Fibroblast of lung (primary cell): ENCODE results near the gene CALCB.

Experiments used
- EZH2 ChIP-seq: IDR thresholded peaks from 2 replicates; pipeline ENCODE4 v1.5.1; 2012; ENCODE audit warnings: low read length, control low read depth, mild to moderate bottlenecking; ENCODE audit errors: missing control alignments
- TF ChIP-seq, protein P1 (sequence below), 2 donors: IDR thresholded peaks in 1 of 2; conservative IDR thresholded peaks in 1 of 2; 1 replicate in 1 of 2; 2 replicates in 1 of 2; pipeline ENCODE4 v1.5.1; 2011 to 2012; ENCODE audit warnings: low read length in 2 of 2, control low read depth in 1 of 2, inconsistent platforms in 1 of 2, low read depth in 1 of 2, mild to moderate bottlenecking in 1 of 2

DNA sequence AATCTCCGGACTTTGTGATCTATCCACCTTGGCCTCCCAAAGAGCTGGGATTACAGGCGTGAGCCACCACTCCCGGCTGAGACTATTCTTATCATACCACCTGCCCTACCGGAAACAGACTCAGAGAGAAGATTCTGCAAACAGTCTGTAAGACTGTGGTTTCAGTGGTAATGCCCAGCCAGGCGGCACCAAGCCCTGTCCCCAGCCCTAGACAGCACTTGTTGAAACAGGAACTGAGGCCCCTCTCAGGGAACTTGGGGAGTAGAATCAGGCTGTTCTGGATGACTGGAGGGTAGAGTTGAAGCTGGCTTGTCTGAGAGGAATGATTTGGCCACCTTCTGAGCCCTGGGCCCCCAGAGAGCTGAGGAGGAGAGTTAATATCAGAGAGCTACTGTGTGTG lies 40.0 kb downstream of the CALCB start:
- TF ChIP-seq, protein P1, sequence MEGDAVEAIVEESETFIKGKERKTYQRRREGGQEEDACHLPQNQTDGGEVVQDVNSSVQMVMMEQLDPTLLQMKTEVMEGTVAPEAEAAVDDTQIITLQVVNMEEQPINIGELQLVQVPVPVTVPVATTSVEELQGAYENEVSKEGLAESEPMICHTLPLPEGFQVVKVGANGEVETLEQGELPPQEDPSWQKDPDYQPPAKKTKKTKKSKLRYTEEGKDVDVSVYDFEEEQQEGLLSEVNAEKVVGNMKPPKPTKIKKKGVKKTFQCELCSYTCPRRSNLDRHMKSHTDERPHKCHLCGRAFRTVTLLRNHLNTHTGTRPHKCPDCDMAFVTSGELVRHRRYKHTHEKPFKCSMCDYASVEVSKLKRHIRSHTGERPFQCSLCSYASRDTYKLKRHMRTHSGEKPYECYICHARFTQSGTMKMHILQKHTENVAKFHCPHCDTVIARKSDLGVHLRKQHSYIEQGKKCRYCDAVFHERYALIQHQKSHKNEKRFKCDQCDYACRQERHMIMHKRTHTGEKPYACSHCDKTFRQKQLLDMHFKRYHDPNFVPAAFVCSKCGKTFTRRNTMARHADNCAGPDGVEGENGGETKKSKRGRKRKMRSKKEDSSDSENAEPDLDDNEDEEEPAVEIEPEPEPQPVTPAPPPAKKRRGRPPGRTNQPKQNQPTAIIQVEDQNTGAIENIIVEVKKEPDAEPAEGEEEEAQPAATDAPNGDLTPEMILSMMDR (conservative IDR thresholded peaks at IDR 0.05 in 1 of 2, IDR thresholded peaks at IDR 0.05 in 1 of 2; ENCODE audit: low read depth in 1 of 2, low read length in 2 of 2) = no peak
- TF ChIP-seq EZH2 = no peak
